GM12878 (cell line): ENCODE results near the gene OPCML.

Experiments used
- CHD2 ChIP-seq: IDR thresholded peaks from 2 replicates; pipeline ENCODE4 v1.6.1; 2011; ENCODE audit warnings: low read depth, low read length, improper control_type of control experiment, borderline replicate concordance
- CHD4 ChIP-seq: fragments of 200-600 bp; sonication (generic); IDR thresholded peaks from 2 replicates; pipeline ENCODE4 v1.6.1; 2016; ENCODE audit warnings: mild to moderate bottlenecking
- POLR2AphosphoS2 ChIP-seq: IDR thresholded peaks from 2 replicates; pipeline ENCODE4 v1.6.1; 2011; ENCODE audit warnings: low read depth, mild to moderate bottlenecking, low read length, improper control_type of control experiment, moderate library complexity
- TF ChIP-seq, protein P1 (sequence below), 3 experiments: IDR thresholded peaks in 2 of 3; conservative IDR thresholded peaks in 1 of 3; 2 replicates each; pipeline ENCODE4 v1.5.1; 2011; ENCODE audit warnings: low read depth in 3 of 3, low read length in 3 of 3, mild to moderate bottlenecking in 3 of 3, control low read depth in 2 of 3, moderate library complexity in 2 of 3, inconsistent platforms in 1 of 3, mixed read lengths in 1 of 3; ENCODE audit not compliant: control insufficient read depth in 2 of 3, insufficient read depth in 1 of 3; ENCODE audit errors: extremely low read depth in 1 of 3

DNA sequence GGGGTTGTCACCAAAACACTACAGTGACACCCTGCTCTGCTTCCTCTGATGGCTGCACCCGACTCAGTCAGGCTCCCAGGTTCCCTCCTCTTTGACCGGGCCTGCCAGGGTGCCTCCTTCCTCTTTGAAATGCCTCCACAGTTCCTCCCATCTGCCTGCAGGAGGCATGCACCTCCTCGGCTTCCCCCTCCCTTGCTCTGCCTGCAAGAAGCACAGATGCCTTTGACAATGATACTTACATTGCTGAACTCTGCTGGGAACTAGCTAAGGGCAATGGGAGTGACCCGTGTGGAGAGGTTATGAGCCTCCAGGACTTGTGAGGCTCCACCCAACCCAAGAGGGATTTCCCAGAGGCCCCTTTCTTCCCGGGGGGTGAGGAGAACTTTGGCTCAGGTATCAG, 674.1 kb downstream of the OPCML start:
- TF ChIP-seq CHD4 (no peak), POLR2AphosphoS2 (no peak), CHD2 (no peak)
- TF ChIP-seq, protein P1, sequence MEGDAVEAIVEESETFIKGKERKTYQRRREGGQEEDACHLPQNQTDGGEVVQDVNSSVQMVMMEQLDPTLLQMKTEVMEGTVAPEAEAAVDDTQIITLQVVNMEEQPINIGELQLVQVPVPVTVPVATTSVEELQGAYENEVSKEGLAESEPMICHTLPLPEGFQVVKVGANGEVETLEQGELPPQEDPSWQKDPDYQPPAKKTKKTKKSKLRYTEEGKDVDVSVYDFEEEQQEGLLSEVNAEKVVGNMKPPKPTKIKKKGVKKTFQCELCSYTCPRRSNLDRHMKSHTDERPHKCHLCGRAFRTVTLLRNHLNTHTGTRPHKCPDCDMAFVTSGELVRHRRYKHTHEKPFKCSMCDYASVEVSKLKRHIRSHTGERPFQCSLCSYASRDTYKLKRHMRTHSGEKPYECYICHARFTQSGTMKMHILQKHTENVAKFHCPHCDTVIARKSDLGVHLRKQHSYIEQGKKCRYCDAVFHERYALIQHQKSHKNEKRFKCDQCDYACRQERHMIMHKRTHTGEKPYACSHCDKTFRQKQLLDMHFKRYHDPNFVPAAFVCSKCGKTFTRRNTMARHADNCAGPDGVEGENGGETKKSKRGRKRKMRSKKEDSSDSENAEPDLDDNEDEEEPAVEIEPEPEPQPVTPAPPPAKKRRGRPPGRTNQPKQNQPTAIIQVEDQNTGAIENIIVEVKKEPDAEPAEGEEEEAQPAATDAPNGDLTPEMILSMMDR (IDR thresholded peaks at IDR 0.05 in 2 of 3, conservative IDR thresholded peaks at IDR 0.05 in 1 of 3; ENCODE audit: control insufficient read depth in 2 of 3, extremely low read depth in 1 of 3, insufficient read depth in 1 of 3, low read depth in 3 of 3, low read length in 3 of 3), result no peak
